ENCODE results near the gene NPC1. TPM values are rescaled to one million over a fixed set of nuclear protein-coding genes. Genes with fewer than 3 reads are reported as not detected.
A peak's percentile ranks its signal among the peaks of the same experiment; 100 is the strongest.

NPC1 gene
- polyA plus RNA-seq = 10.7 TPM

GRCh38 chr18:23586249-23587196 is at the start of gene NPC1:
NPC1 (minus strand) TSS chr18:23586506; CDS start chr18:23586343, 163 bp downstream.
- Mint-ChIP-seq H3K27ac (peak within 1 kb of the TSS; percentile 92 to 99 (median 96)), H3K36me3 (no peaks in the 10 kb centered on the region), H3K27me3 (no peaks in the 10 kb centered on the region), H3K4me1 (peaks cover 17 to 25% (median 23%) of the 10 kb centered on the region in 3 donors), H3K9me3 (no peaks in the 10 kb centered on the region), H3K4me3 (peak within 1 kb of the TSS; percentile 90 to 96 (median 96))

- Mint-ChIP-seq H3K4me1 (no peaks in the 10 kb centered on the region), H3K27ac (peak overlapping the region in 1 of 3 donors; percentile 13), H3K4me3 (no peak overlapping the region), H3K36me3 (no peaks in the 10 kb centered on the region), H3K27me3 (peaks cover 16% of the 10 kb centered on the region), H3K9me3 (no peaks in the 10 kb centered on the region)
Measured at GRCh38 chr18:23636071-23636399, 49.7 kb upstream of the NPC1 start.

GRCh38 chr18:23635283-23636070 is 49.2 kb upstream of the NPC1 start:
- no peaks in the 10 kb centered on the region for H3K9me3 Mint-ChIP-seq
- H3K36me3 Mint-ChIP-seq = no peaks in the 10 kb centered on the region
- peaks cover 16% of the 10 kb centered on the region for H3K27me3 Mint-ChIP-seq
- no peak overlapping the region for H3K27ac Mint-ChIP-seq
- no peak overlapping the region for H3K4me3 Mint-ChIP-seq
- no peaks in the 10 kb centered on the region for H3K4me1 Mint-ChIP-seq

DNA sequence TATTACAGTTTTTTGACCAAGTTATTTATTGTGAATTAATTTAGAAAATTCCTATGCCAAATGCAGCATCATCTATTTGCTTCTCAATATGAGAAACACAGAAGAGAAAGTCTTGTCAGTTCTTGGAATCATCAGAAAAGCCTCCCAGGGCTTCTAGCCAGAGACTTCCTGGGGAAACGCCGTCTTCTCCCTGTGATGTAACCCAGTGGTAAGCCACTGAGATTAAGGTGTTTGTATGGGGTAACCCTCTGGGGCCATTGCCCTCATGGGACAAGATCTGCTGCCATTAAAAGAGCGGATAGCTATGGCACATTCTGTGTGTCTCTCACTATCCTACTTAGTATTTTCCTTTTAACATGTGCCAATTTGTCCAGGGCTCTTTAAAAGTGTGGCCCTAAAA is 48.4 kb upstream of the NPC1 start:
- H3K27ac Mint-ChIP-seq = no peak overlapping the region
- H3K4me3 Mint-ChIP-seq = no peak overlapping the region
- H3K27me3 Mint-ChIP-seq = peaks cover 16% of the 10 kb centered on the region
- H3K9me3 Mint-ChIP-seq = no peaks in the 10 kb centered on the region
- H3K36me3 Mint-ChIP-seq = no peaks in the 10 kb centered on the region
- H3K4me1 Mint-ChIP-seq = no peaks in the 10 kb centered on the region

DNA sequence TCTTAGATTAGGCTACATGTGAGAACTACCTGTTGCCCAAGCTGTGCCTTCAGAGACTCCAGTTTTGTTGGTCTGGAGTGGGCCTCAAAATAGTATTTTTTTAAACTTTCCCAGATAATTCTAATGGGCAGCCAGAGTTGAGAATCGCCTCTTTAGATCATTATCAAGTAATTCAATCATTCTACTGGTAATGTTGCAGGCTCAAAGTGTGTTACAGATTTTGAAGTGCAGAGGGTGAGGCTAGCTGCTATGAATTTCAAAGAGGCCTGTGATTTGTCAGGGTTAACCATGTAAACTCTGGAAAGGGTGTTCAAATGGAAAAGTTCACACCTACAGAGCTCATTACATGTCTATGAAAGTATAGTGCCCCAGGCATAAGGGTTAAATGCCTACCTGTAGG is 46.3 kb upstream of the NPC1 start:
- Mint-ChIP-seq H3K9me3 (no peaks in the 10 kb centered on the region), H3K36me3 (no peaks in the 10 kb centered on the region), H3K4me1 (no peaks in the 10 kb centered on the region), H3K27me3 (peaks cover 9% of the 10 kb centered on the region), H3K27ac (no peak overlapping the region), H3K4me3 (no peak overlapping the region)

DNA sequence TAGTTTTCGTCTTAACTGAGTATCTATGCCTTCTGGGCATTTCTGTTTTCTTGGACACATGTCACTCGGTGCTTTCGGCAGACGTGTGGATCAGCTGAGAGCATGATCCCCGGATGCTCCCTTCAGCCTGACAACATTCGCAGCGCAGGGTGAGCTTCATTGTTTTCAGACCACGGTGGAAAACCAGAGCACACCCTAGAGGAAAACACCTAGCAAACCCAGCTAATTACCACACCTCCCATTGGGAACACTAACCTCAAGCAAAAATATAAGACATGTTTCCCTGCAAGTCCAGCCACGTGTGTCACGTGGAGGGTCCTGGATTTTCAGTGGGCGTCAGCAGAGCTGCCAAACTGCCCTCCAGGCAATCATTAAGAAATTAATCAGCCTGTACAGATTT is 45.4 kb upstream of the NPC1 start:
- Mint-ChIP-seq H3K9me3 (no peaks in the 10 kb centered on the region), H3K4me3 (no peak overlapping the region), H3K27me3 (peaks cover 9% of the 10 kb centered on the region), H3K27ac (no peak overlapping the region), H3K4me1 (no peaks in the 10 kb centered on the region), H3K36me3 (no peaks in the 10 kb centered on the region)

DNA sequence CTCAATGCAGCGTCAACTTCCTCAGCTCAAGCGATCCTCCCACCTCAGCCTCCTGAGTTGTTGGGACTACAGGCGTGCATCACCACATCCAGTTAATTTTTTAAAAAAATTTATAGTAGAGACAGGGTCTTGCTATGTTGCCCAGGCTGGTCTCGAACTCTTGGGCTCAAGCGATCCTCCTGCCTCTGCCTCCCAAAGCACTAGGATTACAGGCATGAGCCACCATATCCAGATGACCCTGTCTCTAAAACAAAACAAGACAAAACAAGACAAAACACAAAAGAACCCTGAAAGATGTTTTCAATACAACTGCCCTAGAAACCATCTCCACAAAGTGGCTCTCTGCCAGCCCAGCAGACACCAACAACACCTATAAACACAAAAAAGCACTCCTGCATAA is 45.0 kb upstream of the NPC1 start:
- no peaks in the 10 kb centered on the region for H3K4me1 Mint-ChIP-seq
- no peak overlapping the region for H3K4me3 Mint-ChIP-seq
- no peaks in the 10 kb centered on the region for H3K9me3 Mint-ChIP-seq
- peaks cover 9% of the 10 kb centered on the region for H3K27me3 Mint-ChIP-seq
- no peak overlapping the region for H3K27ac Mint-ChIP-seq
- no peaks in the 10 kb centered on the region for H3K36me3 Mint-ChIP-seq

DNA sequence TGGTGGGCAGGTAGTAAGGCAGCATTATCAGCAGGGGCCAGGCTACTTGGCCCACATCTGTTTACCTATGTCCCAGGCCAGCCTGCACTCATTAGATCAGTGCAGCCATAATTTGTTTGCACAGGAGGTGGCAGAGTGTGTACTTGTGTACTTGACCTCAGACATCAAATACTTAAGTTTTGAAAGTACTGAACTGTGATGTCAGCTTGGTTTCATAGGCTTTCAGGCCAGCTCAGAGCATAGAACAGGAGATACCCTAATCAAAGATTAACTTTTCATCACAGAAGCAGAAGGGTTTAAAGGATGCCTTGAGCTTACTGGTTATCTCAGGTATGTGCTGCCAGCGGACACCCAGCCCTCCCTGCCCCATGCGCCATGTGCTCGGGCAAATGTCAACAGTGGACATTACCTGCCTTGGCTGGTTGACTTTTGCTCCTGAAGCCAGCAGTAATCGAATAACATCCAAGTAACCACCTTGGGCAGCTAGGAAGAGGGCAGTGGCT is 43.2 kb upstream of the NPC1 start:
- Mint-ChIP-seq H3K4me1 (no peaks in the 10 kb centered on the region), H3K4me3 (no peak overlapping the region), H3K27me3 (peaks cover 4% of the 10 kb centered on the region), H3K36me3 (no peaks in the 10 kb centered on the region), H3K27ac (no peak overlapping the region), H3K9me3 (no peaks in the 10 kb centered on the region)

- Mint-ChIP-seq H3K4me1 (no peaks in the 10 kb centered on the region), H3K27me3 (no peaks in the 10 kb centered on the region), H3K36me3 (no peaks in the 10 kb centered on the region), H3K27ac (no peak overlapping the region), H3K9me3 (no peaks in the 10 kb centered on the region), H3K4me3 (no peak overlapping the region)
Measured at GRCh38 chr18:23627970-23628369, 41.7 kb upstream of the NPC1 start.

DNA sequence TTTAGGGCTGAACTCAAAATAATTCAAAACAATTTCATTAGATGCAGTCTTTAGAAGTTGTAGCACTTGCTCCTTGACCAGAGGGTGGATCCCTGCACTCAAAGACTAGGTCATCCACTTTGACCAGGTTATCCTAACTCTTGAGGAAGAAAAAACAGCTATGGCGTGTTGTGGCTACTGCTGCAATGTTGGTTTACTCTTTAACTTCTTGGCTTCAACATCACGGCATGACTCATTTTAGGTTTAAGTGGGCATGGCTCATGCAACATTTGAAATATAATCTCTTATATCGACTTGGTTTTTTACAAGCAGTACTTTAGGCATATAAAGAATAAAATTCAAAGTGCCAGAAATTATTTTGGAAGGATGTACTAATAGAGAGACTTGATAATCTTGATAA is 41.0 kb upstream of the NPC1 start:
- H3K36me3 Mint-ChIP-seq = no peaks in the 10 kb centered on the region
- H3K9me3 Mint-ChIP-seq = no peaks in the 10 kb centered on the region
- H3K4me3 Mint-ChIP-seq = no peak overlapping the region
- H3K27me3 Mint-ChIP-seq = no peaks in the 10 kb centered on the region
- H3K4me1 Mint-ChIP-seq = no peaks in the 10 kb centered on the region
- H3K27ac Mint-ChIP-seq = no peak overlapping the region

GRCh38 chr18:23626451-23627279 is 40.4 kb upstream of the NPC1 start:
- Mint-ChIP-seq H3K27ac (peak overlapping the region in 1 of 3 donors; percentile 69), H3K36me3 (no peaks in the 10 kb centered on the region), H3K27me3 (no peaks in the 10 kb centered on the region), H3K4me3 (no peak overlapping the region), H3K9me3 (no peaks in the 10 kb centered on the region), H3K4me1 (peaks cover 0 to 2% (median 0%) of the 10 kb centered on the region in 3 donors)

DNA sequence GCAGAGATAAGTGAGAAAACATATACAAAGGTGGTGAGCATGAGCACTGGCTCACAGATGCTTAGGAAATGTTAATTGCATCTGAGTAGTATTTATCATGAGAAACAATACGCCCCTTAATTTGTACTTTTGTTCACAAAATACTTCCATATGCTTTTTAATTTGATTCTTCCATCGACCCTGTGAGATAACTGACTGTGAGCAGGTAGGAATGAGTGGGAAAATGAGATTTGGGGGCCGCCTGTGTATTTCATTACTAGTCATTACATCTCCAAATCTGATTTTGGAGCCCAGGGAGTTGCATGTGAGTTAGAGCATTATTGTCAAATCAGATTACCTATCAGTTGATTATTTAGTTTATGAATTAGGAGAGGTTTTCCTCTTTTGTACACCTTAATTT is 36.7 kb upstream of the NPC1 start:
- H3K27ac Mint-ChIP-seq = no peak overlapping the region
- H3K9me3 Mint-ChIP-seq = no peaks in the 10 kb centered on the region
- H3K4me1 Mint-ChIP-seq = peaks cover 0 to 8% (median under 1%) of the 10 kb centered on the region in 3 donors
- no peaks in the 10 kb centered on the region for H3K36me3 Mint-ChIP-seq
- H3K4me3 Mint-ChIP-seq = no peak overlapping the region
- H3K27me3 Mint-ChIP-seq = peaks cover 19% of the 10 kb centered on the region

GRCh38 chr18:23619388-23619881 is 33.1 kb upstream of the NPC1 start:
- no peaks in the 10 kb centered on the region for H3K9me3 Mint-ChIP-seq
- H3K36me3 Mint-ChIP-seq = no peaks in the 10 kb centered on the region
- H3K4me1 Mint-ChIP-seq = peaks cover 0 to 14% (median 8%) of the 10 kb centered on the region in 3 donors
- H3K27me3 Mint-ChIP-seq = peaks cover 24% of the 10 kb centered on the region
- peak overlapping the region in 1 of 3 donors; percentile 31 for H3K27ac Mint-ChIP-seq
- peak overlapping the region in 3 of 4 donors; percentile 71 to 86 (median 81) for H3K4me3 Mint-ChIP-seq

GRCh38 chr18:23618862-23619387 is 32.6 kb upstream of the NPC1 start:
- peaks cover 24% of the 10 kb centered on the region for H3K27me3 Mint-ChIP-seq
- H3K4me3 Mint-ChIP-seq = peak overlapping the region in 3 of 4 donors; percentile 71 to 86 (median 82)
- H3K9me3 Mint-ChIP-seq = no peaks in the 10 kb centered on the region
- peaks cover 0 to 14% (median 8%) of the 10 kb centered on the region in 3 donors for H3K4me1 Mint-ChIP-seq
- H3K27ac Mint-ChIP-seq = peak overlapping the region in 1 of 3 donors; percentile 31
- no peaks in the 10 kb centered on the region for H3K36me3 Mint-ChIP-seq

Measured in IgD-negative memory B cell (primary cell).